OCI-LY3 (cell line): ENCODE measurements around the gene TTC32.
A peak's percentile ranks its signal among the peaks of the same experiment; 100 is the strongest.

Experiments used
- H2AFZ ChIP-seq: fragments of 200-600, 300-600 bp; shearing (Covaris generic); 2 replicates; pipeline ENCODE4 v1.6.0; 2014; ENCODE audit warnings: antibody characterized with exemption, low read depth, low read length
- H3K27ac ChIP-seq: fragments of 200-600, 300-600 bp; sonication (generic); 2 replicates; pipeline ENCODE4 v1.5.1; 2014; ENCODE audit warnings: mild to moderate bottlenecking, low read length, moderate library complexity, mixed read lengths
- H3K27me3 ChIP-seq: fragments of 200-600, 300-600 bp; sonication (generic); 2 replicates; pipeline ENCODE4 v1.6.1; 2014; ENCODE audit warnings: low read depth, low read length, mixed read lengths
- H3K36me3 ChIP-seq: fragments of 200-600, 300-600 bp; sonication (generic); replicated peaks from 2 replicates; pipeline ENCODE3; 2014; ENCODE audit warnings: low read depth, low read length, mixed read lengths
- H3K4me1 ChIP-seq: fragments of 300-600, 200-600 bp; sonication (generic); 2 replicates; pipeline ENCODE4 v1.6.1; 2014; ENCODE audit warnings: low read length, mixed read lengths
- H3K4me2 ChIP-seq: fragments of 200-600, 300-600 bp; sonication (generic); 2 replicates; pipeline ENCODE4 v1.6.1; 2014; ENCODE audit warnings: low read length, mixed read lengths
- H3K4me3 ChIP-seq: fragments of 300-600, 200-600 bp; sonication (generic); 2 replicates; pipeline ENCODE4 v1.5.1; 2014; ENCODE audit warnings: antibody characterized with exemption, mild to moderate bottlenecking, low read length, moderate library complexity
- H3K79me2 ChIP-seq: fragments of 300-600, 200-600 bp; shearing (Covaris generic); 2 replicates; pipeline ENCODE4 v1.6.1; 2014; ENCODE audit warnings: mild to moderate bottlenecking, low read length, mixed read lengths
- H3K9ac ChIP-seq: fragments of 300-600, 200-600 bp; shearing (Covaris generic); 2 replicates; pipeline ENCODE4 v1.6.0; 2014; ENCODE audit warnings: mild to moderate bottlenecking, low read length, moderate library complexity
- H3K9me3 ChIP-seq: fragments of 200-600, 300-600 bp; shearing (Covaris generic); 2 replicates; pipeline ENCODE4 v1.6.1; 2014; ENCODE audit warnings: low read length, mixed read lengths; ENCODE audit not compliant: insufficient read depth
- H4K20me1 ChIP-seq: fragments of 200-600, 300-600 bp; sonication (generic); 2 replicates; pipeline ENCODE4 v1.6.1; 2016; ENCODE audit warnings: low read length, mixed read lengths; ENCODE audit not compliant: insufficient read depth
- EZH2phosphoT487 ChIP-seq: fragments of 200-600 bp; shearing (Covaris generic); IDR thresholded peaks from 2 replicates; pipeline ENCODE4 v1.6.1; 2018; ENCODE audit warnings: antibody characterized with exemption, mixed run types, low read depth
- TF ChIP-seq, protein P1 (sequence below): fragments of 200-600, 300-600 bp; sonication (generic); IDR thresholded peaks from 2 replicates; pipeline ENCODE4 v1.5.1; 2014; ENCODE audit warnings: antibody characterized with exemption, low read length, low read depth

Gene TTC32

DNA sequence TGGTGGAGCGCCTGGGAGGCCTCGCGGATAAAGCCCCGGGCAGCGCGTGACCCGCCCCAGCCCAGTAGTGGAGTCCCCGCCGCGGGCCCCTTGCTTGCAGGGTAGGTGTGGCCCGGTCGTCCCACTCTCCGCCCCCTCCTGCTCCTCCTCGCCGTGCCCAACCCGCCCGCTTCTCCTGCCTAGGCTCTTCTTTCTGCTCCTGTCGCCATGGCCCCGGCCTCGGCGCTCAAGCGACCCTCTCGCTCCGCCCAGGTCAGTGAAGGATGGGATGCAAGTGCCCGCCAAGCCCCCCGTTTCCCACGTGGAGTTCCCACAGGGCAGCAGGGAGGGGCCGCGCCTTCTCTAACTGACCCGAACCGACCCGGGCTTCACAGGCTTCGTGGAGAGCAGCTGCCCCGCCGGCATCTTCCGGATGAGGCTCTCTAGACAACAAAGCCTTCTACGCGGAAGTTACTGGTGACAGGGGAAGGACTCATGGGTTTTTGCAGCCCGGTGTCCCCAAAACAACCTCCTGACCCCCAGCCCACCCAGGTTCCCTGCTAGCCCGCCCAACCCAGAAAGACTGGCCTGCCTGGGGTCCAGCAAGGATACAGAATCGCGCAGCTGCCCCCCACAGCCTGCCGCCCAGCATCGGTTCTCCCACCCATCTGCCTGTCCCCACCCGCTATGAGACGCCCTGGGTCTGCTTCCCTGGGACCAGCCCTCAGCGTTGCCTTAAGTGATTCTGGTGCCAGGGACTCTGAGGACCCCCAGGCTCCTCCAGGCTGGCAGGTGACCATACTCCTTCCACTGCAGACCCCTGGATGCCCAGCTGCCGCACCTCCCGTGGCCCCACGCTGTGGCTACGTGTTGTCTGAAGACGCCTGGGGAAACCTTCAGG is 32.8 kb downstream of the TTC32 start:
- H3K36me3 ChIP-seq = no peaks in the 10 kb centered on the region
- no peaks in the 10 kb centered on the region for H3K27me3 ChIP-seq
- H3K27ac ChIP-seq = peak overlapping the region; percentile 52
- H3K4me1 ChIP-seq = peaks cover 49% of the 10 kb centered on the region
- no peaks in the 10 kb centered on the region for H4K20me1 ChIP-seq
- no peaks in the 10 kb centered on the region for H3K79me2 ChIP-seq
- TF ChIP-seq, protein P1, sequence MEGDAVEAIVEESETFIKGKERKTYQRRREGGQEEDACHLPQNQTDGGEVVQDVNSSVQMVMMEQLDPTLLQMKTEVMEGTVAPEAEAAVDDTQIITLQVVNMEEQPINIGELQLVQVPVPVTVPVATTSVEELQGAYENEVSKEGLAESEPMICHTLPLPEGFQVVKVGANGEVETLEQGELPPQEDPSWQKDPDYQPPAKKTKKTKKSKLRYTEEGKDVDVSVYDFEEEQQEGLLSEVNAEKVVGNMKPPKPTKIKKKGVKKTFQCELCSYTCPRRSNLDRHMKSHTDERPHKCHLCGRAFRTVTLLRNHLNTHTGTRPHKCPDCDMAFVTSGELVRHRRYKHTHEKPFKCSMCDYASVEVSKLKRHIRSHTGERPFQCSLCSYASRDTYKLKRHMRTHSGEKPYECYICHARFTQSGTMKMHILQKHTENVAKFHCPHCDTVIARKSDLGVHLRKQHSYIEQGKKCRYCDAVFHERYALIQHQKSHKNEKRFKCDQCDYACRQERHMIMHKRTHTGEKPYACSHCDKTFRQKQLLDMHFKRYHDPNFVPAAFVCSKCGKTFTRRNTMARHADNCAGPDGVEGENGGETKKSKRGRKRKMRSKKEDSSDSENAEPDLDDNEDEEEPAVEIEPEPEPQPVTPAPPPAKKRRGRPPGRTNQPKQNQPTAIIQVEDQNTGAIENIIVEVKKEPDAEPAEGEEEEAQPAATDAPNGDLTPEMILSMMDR = no peak
- TF ChIP-seq EZH2phosphoT487 = no peak
- no peaks in the 10 kb centered on the region for H3K9me3 ChIP-seq
- peak overlapping the region; percentile 87 for H3K4me3 ChIP-seq
- peak overlapping the region; percentile 77 for H3K9ac ChIP-seq
- peak overlapping the region; percentile 94 for H3K4me2 ChIP-seq
- peak overlapping the region; percentile 85 for H2AFZ ChIP-seq

DNA sequence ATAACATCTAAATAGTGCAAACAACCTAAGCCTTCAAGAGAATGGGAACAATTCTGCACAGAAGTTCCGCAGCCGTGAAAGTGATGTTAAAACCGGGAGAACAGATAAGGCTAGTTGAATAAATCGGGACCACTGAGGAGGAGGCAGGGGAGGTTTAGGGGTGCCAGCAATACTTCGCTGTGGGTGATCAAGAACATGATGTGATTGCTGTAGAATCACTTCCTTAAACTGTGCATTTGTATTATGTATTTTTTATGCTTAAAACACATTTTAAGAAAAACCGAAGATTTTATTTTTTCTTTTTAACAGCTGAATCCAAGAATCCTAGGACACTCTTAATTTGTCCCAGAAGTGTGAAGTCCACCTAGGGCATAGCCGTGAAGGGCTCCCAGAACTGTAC is 33.6 kb downstream of the TTC32 start:
- H3K9ac ChIP-seq = peak overlapping the region; percentile 77
- H3K4me1 ChIP-seq = peaks cover 56% of the 10 kb centered on the region
- no peaks in the 10 kb centered on the region for H3K27me3 ChIP-seq
- no peaks in the 10 kb centered on the region for H4K20me1 ChIP-seq
- no peaks in the 10 kb centered on the region for H3K36me3 ChIP-seq
- H3K4me3 ChIP-seq = peak overlapping the region; percentile 87
- no peaks in the 10 kb centered on the region for H3K9me3 ChIP-seq
- H2AFZ ChIP-seq = peak overlapping the region; percentile 85
- peak overlapping the region; percentile 52 for H3K27ac ChIP-seq
- H3K79me2 ChIP-seq = no peaks in the 10 kb centered on the region
- H3K4me2 ChIP-seq = peak overlapping the region; percentile 94
- TF ChIP-seq, protein P1 = no peak
- TF ChIP-seq EZH2phosphoT487 = no peak

DNA sequence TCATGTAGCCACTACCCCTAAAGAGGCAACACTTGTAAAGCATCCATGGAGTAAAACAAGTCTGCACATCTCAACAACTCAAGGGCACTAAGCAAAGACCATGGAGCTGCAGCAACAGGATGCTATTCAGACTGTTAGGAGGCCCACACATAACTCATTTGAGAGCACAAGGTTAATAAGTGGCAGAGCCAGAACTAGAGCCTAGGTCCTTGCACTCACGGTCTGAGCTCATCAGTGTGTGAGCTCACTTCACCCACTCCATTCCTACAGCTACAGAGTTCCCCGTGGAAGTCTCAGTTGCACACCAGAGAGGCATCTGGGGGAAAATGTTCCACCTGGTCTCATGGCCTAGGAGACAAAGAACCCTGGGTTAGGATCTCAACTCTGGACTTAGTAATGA is 35.0 kb downstream of the TTC32 start:
- H3K9ac ChIP-seq = no peak overlapping the region
- no peak overlapping the region for H2AFZ ChIP-seq

DNA sequence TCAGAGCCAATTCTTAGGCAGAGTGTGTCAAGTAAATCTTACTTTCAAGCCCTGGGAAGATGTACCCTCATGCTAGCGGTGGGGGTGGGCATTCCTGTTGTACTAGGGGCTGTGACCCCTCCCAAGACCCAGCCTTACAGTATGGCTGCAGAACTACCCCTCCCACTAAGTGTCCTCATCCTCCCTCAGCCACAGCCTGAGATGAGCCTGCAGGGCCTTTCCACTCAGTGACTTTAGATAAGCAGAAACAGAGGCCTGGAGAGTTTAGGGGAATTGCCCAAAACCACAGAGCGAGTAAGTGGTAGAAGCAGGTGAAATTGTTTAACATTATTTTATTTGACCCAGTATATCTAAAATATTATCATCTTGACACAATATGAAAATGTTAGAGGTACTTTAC is 36.6 kb downstream of the TTC32 start:
- Histone ChIP-seq H3K79me2 (no peaks in the 10 kb centered on the region), H3K9me3 (no peaks in the 10 kb centered on the region), H3K9ac (peak overlapping the region; percentile 54; the same call in 1 of the 2 replicates), H3K27me3 (no peaks in the 10 kb centered on the region), H4K20me1 (no peaks in the 10 kb centered on the region), H3K4me2 (peak overlapping the region; percentile 66), H3K4me3 (peak overlapping the region; percentile 34; the same call in 1 of the 2 replicates), H3K27ac (peak overlapping the region; percentile 73), H2AFZ (peak overlapping the region; percentile 91), H3K36me3 (no peaks in the 10 kb centered on the region), H3K4me1 (peaks cover 61% of the 10 kb centered on the region)
- TF ChIP-seq, protein P1 = no peak
- TF ChIP-seq EZH2phosphoT487 = no peak

More for the DNA sequence above, 35.0 kb downstream of the TTC32 start:
- no peaks in the 10 kb centered on the region for H4K20me1 ChIP-seq
- no peaks in the 10 kb centered on the region for H3K79me2 ChIP-seq
- no peak overlapping the region for H3K4me3 ChIP-seq
- H3K9me3 ChIP-seq = no peaks in the 10 kb centered on the region
- H3K27me3 ChIP-seq = no peaks in the 10 kb centered on the region
- no peak overlapping the region for H3K4me2 ChIP-seq
- TF ChIP-seq EZH2phosphoT487 = no peak
- TF ChIP-seq, protein P1 = no peak
- H3K4me1 ChIP-seq = peaks cover 61% of the 10 kb centered on the region
- peak overlapping the region; percentile 5; the same call in 1 of the 2 replicates for H3K27ac ChIP-seq
- no peaks in the 10 kb centered on the region for H3K36me3 ChIP-seq
